H1 (cell line): Measurements from ENCODE around the gene FBXL15. TPM values are rescaled to one million over a fixed set of nuclear protein-coding genes. Genes with fewer than 3 reads are reported as not detected.
A peak's percentile ranks its signal among the peaks of the same experiment; 100 is the strongest.

Experiments used
- CTCF ChIA-PET: fragments of 300-600 bp; sonication (Branson Sonifier 250); formaldehyde crosslinking; loops from one replicate; lab custom pipeline; 2021; ENCODE audit not compliant: partially characterized antibody; lab: Charles Lee
- POLR2A ChIA-PET: fragments of 300-600 bp; sonication (Branson Sonifier 250); formaldehyde crosslinking; loops from one replicate; lab custom pipeline; 2021; ENCODE audit warnings: inconsistent platforms; ENCODE audit not compliant: partially characterized antibody; lab: Charles Lee
- DNase-seq, 2 experiments: peaks; one replicate each; pipeline versions ENCODE4 v3.0.0 to v3.0.0-alpha.2; 2010 to 2022; ENCODE audit warnings: low spot score in 2 of 2, low read depth in 1 of 2, mixed read lengths in 1 of 2
- FAIRE-seq: peaks from 2 replicates; lab custom pipeline; 2011; peaks lifted over from hg19 to GRCh38; lab: Jason Lieb, UNC
- H2AFZ ChIP-seq: 2 replicates; pipeline ENCODE4 v1.8.1; 2012; ENCODE audit warnings: low read length, inconsistent platforms
- H2AK5ac ChIP-seq: 2 replicates; pipeline ENCODE4 v1.6.1; 2013; ENCODE audit warnings: low read depth, low read length
- H2BK120ac ChIP-seq: replicated peaks from 2 replicates; pipeline ENCODE3; 2013; ENCODE audit warnings: low read depth, low read length, inconsistent platforms
- H2BK12ac ChIP-seq: 2 replicates; pipeline ENCODE4 v1.6.1; 2013; ENCODE audit warnings: low read depth, low read length
- H2BK15ac ChIP-seq: 2 replicates; pipeline ENCODE4 v1.6.1; 2013; ENCODE audit warnings: low read length
- H2BK20ac ChIP-seq: 2 replicates; pipeline ENCODE4 v1.6.1; 2013; ENCODE audit warnings: low read length
- H2BK5ac ChIP-seq: 2 replicates; pipeline ENCODE4 v1.6.1; 2013; ENCODE audit warnings: low read depth, low read length
- H3K14ac ChIP-seq: 2 replicates; pipeline ENCODE4 v1.6.1; 2013; ENCODE audit warnings: inconsistent platforms; ENCODE audit not compliant: insufficient read length
- H3K18ac ChIP-seq: 2 replicates; pipeline ENCODE4 v1.6.1; 2013; ENCODE audit warnings: low read length; ENCODE audit errors: extremely low read depth
- H3K23ac ChIP-seq: 2 replicates; pipeline ENCODE4 v1.6.1; 2013; ENCODE audit warnings: inconsistent platforms; ENCODE audit not compliant: insufficient read length
- H3K23me2 ChIP-seq: 2 replicates; pipeline ENCODE4 v1.6.1; 2013; ENCODE audit warnings: low read depth, low read length
- H3K27ac ChIP-seq: 2 replicates; pipeline ENCODE4 v1.6.1; 2011; ENCODE audit warnings: low read depth, low read length, inconsistent platforms
- H3K27me3 ChIP-seq, 4 experiments: replicated peaks in 1 of 4; 1 replicate in 1 of 4; 2 replicates in 3 of 4; pipeline versions ENCODE4 v1.6.1 to v1.8.1; 2011 to 2013; ENCODE audit warnings: low read length in 3 of 4, mild to moderate bottlenecking in 3 of 4, inconsistent platforms in 2 of 4, mixed read lengths in 2 of 4, moderate library complexity in 1 of 4; ENCODE audit not compliant: control insufficient read depth in 3 of 4, insufficient read depth in 3 of 4; ENCODE audit errors: extremely low read depth in 1 of 4
- H3K36me3 ChIP-seq, 4 experiments: 2 replicates each; pipeline versions ENCODE4 v1.6.1 to v1.8.1; 2011 to 2013; ENCODE audit warnings: mild to moderate bottlenecking in 4 of 4, low read length in 3 of 4, moderate library complexity in 2 of 4, control low read depth in 1 of 4, inconsistent platforms in 1 of 4; ENCODE audit not compliant: insufficient read depth in 4 of 4, control insufficient read depth in 2 of 4
- H3K4ac ChIP-seq: replicated peaks from 2 replicates; pipeline ENCODE3; 2013; ENCODE audit warnings: low read length, low read depth, mixed read lengths, inconsistent platforms; ENCODE audit not compliant: insufficient read length
- H3K4me1 ChIP-seq, 4 experiments: replicated peaks in 1 of 4; 1 replicate in 1 of 4; 2 replicates in 3 of 4; pipeline versions ENCODE4 v1.6.1 to v1.8.1; 2011 to 2013; ENCODE audit warnings: low read length in 3 of 4, inconsistent platforms in 2 of 4, mixed read lengths in 1 of 4; ENCODE audit not compliant: insufficient read depth in 4 of 4, control insufficient read depth in 3 of 4
- H3K4me2 ChIP-seq, 2 experiments: 2 replicates each; pipeline versions ENCODE4 v1.6.1 to v1.8.1; 2011 to 2013; ENCODE audit warnings: low read depth in 2 of 2, low read length in 2 of 2, control low read depth in 1 of 2, inconsistent platforms in 1 of 2, mild to moderate bottlenecking in 1 of 2; ENCODE audit not compliant: insufficient read depth in 1 of 2
- H3K4me3 ChIP-seq, 4 experiments: fragments of 200-600, 300-600 bp in 1 of 4; sonication (generic), shearing (Covaris generic), sonication (Bioruptor Twin) in 1 of 4; 2 replicates each; pipeline versions ENCODE4 v1.5.1 to v1.8.1; 2011 to 2016; ENCODE audit warnings: low read length in 4 of 4, low read depth in 3 of 4, control low read depth in 2 of 4, inconsistent platforms in 2 of 4, mild to moderate bottlenecking in 2 of 4, mixed read lengths in 1 of 4, moderate library complexity in 1 of 4; ENCODE audit not compliant: insufficient read depth in 2 of 4; ENCODE audit errors: extremely low read depth in 1 of 4
- H3K56ac ChIP-seq: replicated peaks from 2 replicates; pipeline ENCODE3; 2013; ENCODE audit warnings: low read depth, mild to moderate bottlenecking, mixed read lengths, low read length, inconsistent platforms; ENCODE audit not compliant: insufficient read length
- H3K79me1 ChIP-seq: 2 replicates; pipeline ENCODE4 v1.6.1; 2013; ENCODE audit warnings: low read depth, low read length, control low read depth
- H3K79me2 ChIP-seq, 2 experiments: 2 replicates each; pipeline versions ENCODE4 v1.6.1 to v1.8.1; 2012 to 2013; ENCODE audit warnings: low read length in 2 of 2, mild to moderate bottlenecking in 2 of 2, inconsistent platforms in 1 of 2; ENCODE audit not compliant: insufficient read depth in 2 of 2, control insufficient read depth in 1 of 2
- H3K9ac ChIP-seq, 4 experiments: replicated peaks in 1 of 4; 1 replicate in 1 of 4; 2 replicates in 3 of 4; pipeline versions ENCODE4 v1.6.1 to v1.8.1; 2011 to 2013; ENCODE audit warnings: low read depth in 3 of 4, low read length in 3 of 4, control low read depth in 2 of 4, mild to moderate bottlenecking in 2 of 4, moderate library complexity in 2 of 4, inconsistent platforms in 1 of 4; ENCODE audit errors: extremely low read depth in 1 of 4
- H3K9me3 ChIP-seq, 2 experiments: 2 replicates each; pipeline versions ENCODE4 v1.6.1 to v1.8.1; 2012 to 2013; ENCODE audit warnings: mild to moderate bottlenecking in 2 of 2, moderate library complexity in 2 of 2, control low read depth in 1 of 2, inconsistent platforms in 1 of 2, low read depth in 1 of 2, low read length in 1 of 2, mixed read lengths in 1 of 2; ENCODE audit not compliant: insufficient read depth in 2 of 2
- H4K20me1 ChIP-seq, 2 experiments: replicated peaks in 1 of 2; 2 replicates each; pipeline versions ENCODE3 to v1.8.1; 2011 to 2013; ENCODE audit warnings: inconsistent platforms in 2 of 2, low read length in 2 of 2, mild to moderate bottlenecking in 1 of 2; ENCODE audit not compliant: insufficient read depth in 2 of 2, control insufficient read depth in 1 of 2
- H4K5ac ChIP-seq: 2 replicates; pipeline ENCODE4 v1.6.1; 2013; ENCODE audit warnings: low read length, low read depth, mixed read lengths, inconsistent platforms; ENCODE audit not compliant: insufficient read length
- H4K8ac ChIP-seq: 2 replicates; pipeline ENCODE4 v1.8.0; 2013; ENCODE audit warnings: mild to moderate bottlenecking, moderate library complexity, low read length, inconsistent platforms; ENCODE audit not compliant: insufficient read depth; ENCODE audit errors: extremely low read depth
- H4K91ac ChIP-seq: replicated peaks from 2 replicates; pipeline ENCODE3; 2013; ENCODE audit warnings: low read length, mixed read lengths, inconsistent platforms; ENCODE audit not compliant: insufficient read length
- ATF2 ChIP-seq: IDR thresholded peaks from 2 replicates; pipeline ENCODE4 v1.6.1; 2012; ENCODE audit warnings: low read length, inconsistent platforms
- BACH1 ChIP-seq: IDR thresholded peaks from 2 replicates; pipeline ENCODE4 v1.6.1; 2012; ENCODE audit warnings: low read length, improper control_type of control experiment
- CBX8 ChIP-seq: fragments of 300-800, 300-1000 bp; sonication (generic); IDR thresholded peaks from 2 replicates; pipeline ENCODE4 v1.7.1; 2016; ENCODE audit warnings: low read depth, low read length, borderline replicate concordance
- JUN ChIP-seq: IDR thresholded peaks from 2 replicates; pipeline ENCODE4 v1.6.1; 2011; ENCODE audit warnings: low read depth, mild to moderate bottlenecking, improper control_type of control experiment, low read length
- NRF1 ChIP-seq: IDR thresholded peaks from 2 replicates; pipeline ENCODE4 v1.6.1; 2011; ENCODE audit warnings: mild to moderate bottlenecking, low read depth, low read length, improper control_type of control experiment
- POLR2A ChIP-seq, 2 experiments: IDR thresholded peaks; 1 replicate in 1 of 2; 2 replicates in 1 of 2; pipeline ENCODE4 v1.6.1; 2011; ENCODE audit warnings: low read depth in 2 of 2, low read length in 2 of 2, mild to moderate bottlenecking in 2 of 2; ENCODE audit errors: control extremely low read depth in 1 of 2
- POLR2AphosphoS5 ChIP-seq: IDR thresholded peaks from 2 replicates; pipeline ENCODE4 v1.6.1; 2011; ENCODE audit warnings: low read depth, low read length
- POU5F1 ChIP-seq: IDR thresholded peaks from 2 replicates; pipeline ENCODE4 v1.6.1; 2011; ENCODE audit warnings: low read depth, mild to moderate bottlenecking, low read length, moderate library complexity
- RAD21 ChIP-seq, 2 experiments: IDR thresholded peaks in 1 of 2; conservative IDR thresholded peaks in 1 of 2; 2 replicates each; pipeline ENCODE4 v1.6.1; 2011; ENCODE audit warnings: low read depth in 2 of 2, low read length in 2 of 2, improper control_type of control experiment in 1 of 2, inconsistent platforms in 1 of 2, mild to moderate bottlenecking in 1 of 2, moderate library complexity in 1 of 2
- RXRA ChIP-seq: IDR thresholded peaks from 2 replicates; pipeline ENCODE4 v1.6.1; 2011; ENCODE audit warnings: low read depth, mild to moderate bottlenecking, low read length, moderate library complexity; ENCODE audit not compliant: insufficient read depth
- SUZ12 ChIP-seq: fragments of 200-600 bp; sonication (generic); IDR thresholded peaks from 2 replicates; pipeline ENCODE4 v1.6.1; 2012; ENCODE audit warnings: mild to moderate bottlenecking, inconsistent platforms, low read length, moderate library complexity, mixed read lengths
- TBP ChIP-seq: IDR thresholded peaks from 2 replicates; pipeline ENCODE4 v1.6.1; 2011; ENCODE audit warnings: low read depth, low read length, improper control_type of control experiment
- TCF12 ChIP-seq: IDR thresholded peaks from 2 replicates; pipeline ENCODE4 v1.6.1; 2011; ENCODE audit warnings: low read depth, mild to moderate bottlenecking, low read length
- WGBS, 2 experiments: shearing (Covaris generic) in 1 of 2; methylation state at CpG; one replicate each; pipeline versions ENCODE4 v1.1.6 to v1.1.7; 2013 to 2015; ENCODE audit warnings: low lambda C conversion rate in 2 of 2, mixed read lengths in 2 of 2, inconsistent platforms in 1 of 2, low coverage in 1 of 2, missing lambda C conversion rate in 1 of 2; ENCODE audit not compliant: insufficient replicate concordance in 2 of 2, insufficient coverage in 1 of 2, insufficient read length in 1 of 2; ENCODE audit errors: extremely low coverage in 1 of 2, missing lambda C conversion rate in 1 of 2; 5-methylcytosine and 5-hydroxymethylcytosine counted together
- polyA plus RNA-seq, 7 experiments: library from polyadenylated mRNA; depleted of rRNA in 3 of 7; stranded (reverse) in 5 of 7; unstranded in 2 of 7; fragments of >200 nt in 5 of 7; fragments of 200-250 nt in 2 of 7; gene quantifications; 1 replicate in 5 of 7; 2 replicates in 1 of 7; 4 replicates in 1 of 7; pipeline versions ENCODE4 v1.2.1 to v1.2.3, GENCODE V29; 2011 to 2013; ENCODE audit warnings: missing spikeins in 2 of 7, mixed read lengths in 2 of 7
- total RNA-seq: library from RNA; stranded (reverse); fragmentation: NEBNext Ultra II Directional; extraction: Animal tissue kit (Norgen Biotek cat#: 25700); gene quantifications from 2 replicates; pipeline ENCODE4 v1.2.1, GENCODE V29; 2021

The FBXL15 gene
- total and polyA plus RNA-seq, 2 of the 8 experiments (the other 6 are each of a cell fraction or from before 2014, with no cell fraction given) = 11.3 to 22.6 TPM

DNA sequence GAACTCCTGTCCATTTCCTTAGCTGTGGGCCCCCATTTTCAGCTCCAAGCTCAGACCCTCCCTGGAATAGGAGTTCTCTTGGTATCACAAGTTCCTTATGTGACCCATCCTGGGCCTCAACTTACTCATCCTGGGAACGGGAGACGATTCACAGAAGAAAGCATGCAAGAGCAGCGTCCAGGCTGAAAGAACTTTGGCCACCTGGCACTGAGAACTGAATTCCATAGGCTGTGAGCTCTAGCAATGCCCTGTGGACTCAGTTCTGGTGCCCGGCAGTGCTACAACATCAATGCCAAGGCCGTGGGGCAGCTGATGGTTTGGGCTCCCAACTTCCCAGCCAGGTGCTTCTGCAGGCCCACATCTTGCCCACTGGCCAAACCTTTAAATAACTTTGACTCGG lies 15.7 kb downstream of the FBXL15 start:
- no peak overlapping the region for H3K18ac ChIP-seq
- H3K4me3 ChIP-seq = peak overlapping the region in 1 of 4 experiments; percentile 52; a peak in 1 of 8 replicates
- H2BK12ac ChIP-seq = no peak overlapping the region
- ChIA-PET CTCF (interaction anchor here (0.5 to 7.5 kb wide), 11 partner anchors 10 to 50 kb away, joined by 3 to 40 read pairs (median 3); partner anchors contain the start of genes C10orf95 and NFKB2), POLR2A (interaction anchor here (0.6 to 9.0 kb wide), 6 partner anchors 15 to 413 kb away, joined by 3 to 75 read pairs (median 13); partner anchors contain the start of genes C10orf95 and FBXL15)
- H3K79me1 ChIP-seq = no peaks in the 10 kb centered on the region
- H3K9me3 ChIP-seq = no peaks in the 10 kb centered on the region
- DNase-seq (no peak), FAIRE-seq (no peak)
- no peak overlapping the region for H4K91ac ChIP-seq
- H2BK20ac ChIP-seq = no peak overlapping the region
- no peak overlapping the region for H3K9ac ChIP-seq
- no peak overlapping the region for H4K8ac ChIP-seq
- H2BK120ac ChIP-seq = no peak overlapping the region
- H3K23me2 ChIP-seq = peaks cover 9% of the 10 kb centered on the region
- no peak overlapping the region for H3K23ac ChIP-seq
- no peak overlapping the region for H3K4ac ChIP-seq
- H4K20me1 ChIP-seq = no peaks in the 10 kb centered on the region
- no peak overlapping the region for H2AFZ ChIP-seq
- no peak overlapping the region for H3K56ac ChIP-seq
- peaks cover 13 to 37% (median 34%) of the 10 kb centered on the region in 4 experiments for H3K27me3 ChIP-seq
- no peak overlapping the region for H2AK5ac ChIP-seq
- no peak overlapping the region for H2BK15ac ChIP-seq
- no peak overlapping the region for H3K27ac ChIP-seq
- no peaks in the 10 kb centered on the region for H3K36me3 ChIP-seq
- no peak overlapping the region for H2BK5ac ChIP-seq
- H3K4me2 ChIP-seq = peak overlapping the region in 1 of 2 experiments; percentile 62; a peak in 1 of 4 replicates
- H4K5ac ChIP-seq = no peak overlapping the region
- no peaks in the 10 kb centered on the region; a peak in 1 of 4 replicates for H3K79me2 ChIP-seq
- no peak overlapping the region for H3K14ac ChIP-seq
- 89% methylated on average over 6 of the region's 6 CpGs; no CpG with 5 or more reads in 1 of the 2 experiments for WGBS, 2 experiments
- H3K4me1 ChIP-seq = peaks cover 0 to 18% (median 12%) of the 10 kb centered on the region in 4 experiments; a peak in 6 of 7 replicates
- TF ChIP-seq TBP (no peak), POLR2A (IDR thresholded peaks at IDR 0.05; ENCODE audit: control extremely low read depth in 1 of 2, low read depth in 2 of 2, low read length in 2 of 2) (no peak), RXRA (no peak), SUZ12 (no peak), BACH1 (no peak), NRF1 (no peak), POLR2AphosphoS5 (no peak), ATF2 (no peak), JUN (no peak), POU5F1 (no peak), RAD21 (IDR thresholded peaks at IDR 0.05 in 1 of 2, conservative IDR thresholded peaks at IDR 0.05 in 1 of 2; ENCODE audit: low read depth in 2 of 2, low read length in 2 of 2) (no peak), TCF12 (no peak), CBX8 (no peak)
